GM18511 (cell line): Measurements from ENCODE around the gene UNC13B.

Experiments
- ATAC-seq: cut with Tn5 transposase; IDR thresholded peaks from one replicate; pipeline ENCODE4 v1.9.1; 2021; ENCODE audit warnings: mild to moderate bottlenecking, moderate library complexity; ENCODE audit not compliant: unreplicated experiment

UNC13B gene

DNA sequence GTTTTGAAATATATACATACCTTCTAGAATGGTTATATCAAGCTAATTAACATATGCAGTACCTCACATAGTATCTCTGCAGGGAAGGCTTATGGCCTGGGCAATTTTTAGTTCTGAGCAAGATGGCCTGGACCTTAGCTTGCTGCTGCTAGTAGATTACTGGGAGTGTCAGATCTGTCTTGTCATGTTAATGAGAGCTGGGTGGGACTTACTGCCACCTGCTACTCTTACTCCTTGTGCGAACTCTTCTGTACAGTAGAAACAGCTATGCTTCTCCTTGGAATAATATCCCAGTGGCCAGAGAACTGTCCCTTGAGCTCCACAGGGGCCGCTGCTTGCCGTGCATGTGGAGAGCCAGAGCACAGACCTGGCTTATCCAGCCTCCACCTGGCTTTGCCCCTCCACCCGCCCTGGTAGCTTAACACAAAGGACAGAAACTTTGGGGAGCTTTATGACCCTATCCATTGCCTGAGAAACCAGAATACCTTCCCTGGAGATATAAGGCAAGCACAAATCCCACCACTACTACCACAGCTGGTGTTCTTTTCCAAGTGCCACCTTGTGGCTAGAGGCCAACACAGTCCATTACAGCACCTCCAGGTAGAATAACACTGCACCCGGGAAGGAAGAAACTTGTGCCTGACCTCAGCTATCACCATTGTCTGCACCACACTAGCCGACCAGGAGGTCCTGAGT lies 253.7 kb downstream of the UNC13B start:
- no peak for ATAC-seq

DNA sequence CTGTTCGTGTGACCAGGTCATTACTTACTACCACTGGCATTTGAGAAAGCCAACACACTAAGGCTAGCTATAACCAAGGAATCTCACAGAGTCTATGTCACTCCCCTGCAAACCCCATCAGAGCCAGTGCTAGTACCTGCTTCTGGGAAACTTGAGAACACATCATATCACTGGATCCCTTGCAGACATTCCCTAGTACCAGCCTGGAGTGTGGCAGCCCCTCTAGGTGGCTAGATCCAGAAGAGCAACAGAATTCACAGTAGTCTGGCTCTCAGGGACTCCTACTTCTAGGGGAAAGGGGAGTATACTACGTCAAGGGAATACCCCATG lies 254.3 kb downstream of the UNC13B start:
- no peak for ATAC-seq

DNA sequence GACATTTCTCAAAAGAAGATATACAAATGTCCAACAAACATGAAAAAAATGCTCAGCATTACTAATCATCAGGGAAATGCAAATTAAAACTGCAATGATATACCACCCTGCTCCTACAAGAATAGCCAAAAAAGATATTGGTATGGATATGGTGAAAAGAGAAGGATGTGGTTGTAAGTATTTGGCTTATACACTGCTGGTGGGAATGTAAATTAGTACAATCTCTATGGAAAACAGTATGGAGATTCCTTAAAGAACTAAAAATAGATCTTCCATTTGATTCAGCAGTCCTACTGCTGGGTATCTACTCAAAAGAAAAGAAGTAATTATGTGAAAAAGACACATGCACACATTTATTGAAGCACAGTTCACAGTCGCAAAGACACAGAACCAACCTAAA lies 260.5 kb downstream of the UNC13B start:
- ATAC-seq = no peak

DNA sequence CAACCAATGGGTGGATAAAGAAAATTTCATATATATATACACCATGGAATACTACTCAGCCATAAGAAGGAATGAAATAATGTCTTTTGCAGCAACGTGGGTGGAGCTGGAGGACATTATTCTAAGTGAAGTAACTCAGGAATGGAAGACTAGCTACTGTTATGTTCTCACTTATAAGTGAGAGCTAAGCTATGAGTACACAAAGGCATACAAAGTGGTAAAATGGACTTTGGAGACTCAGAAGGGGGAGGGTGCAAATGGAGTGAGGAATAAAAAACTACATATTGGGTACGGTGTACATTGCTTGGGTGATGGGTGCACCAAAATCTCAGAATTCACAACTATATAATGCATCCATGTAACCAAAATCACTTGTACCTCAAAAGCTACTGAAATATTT lies 260.9 kb downstream of the UNC13B start:
- ATAC-seq = no peak

DNA sequence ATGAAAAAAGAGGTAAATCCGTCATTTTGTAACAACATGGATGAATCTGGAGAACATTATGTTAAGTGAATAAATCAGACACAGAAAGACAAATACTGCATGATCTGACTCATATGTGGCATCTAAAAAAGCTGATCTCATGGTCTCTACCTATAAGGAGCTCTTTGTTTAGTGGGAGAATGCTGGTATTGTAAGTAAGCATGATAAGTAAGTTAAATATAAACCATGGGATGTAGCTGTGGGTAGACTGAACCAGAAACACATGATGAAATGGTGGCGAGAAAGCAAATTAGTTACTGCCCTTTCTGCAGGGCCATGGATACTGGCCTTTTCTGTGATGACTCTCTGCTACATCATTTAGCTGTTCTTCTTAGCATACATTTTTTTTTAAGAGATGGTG lies 261.7 kb downstream of the UNC13B start:
- ATAC-seq = no peak

DNA sequence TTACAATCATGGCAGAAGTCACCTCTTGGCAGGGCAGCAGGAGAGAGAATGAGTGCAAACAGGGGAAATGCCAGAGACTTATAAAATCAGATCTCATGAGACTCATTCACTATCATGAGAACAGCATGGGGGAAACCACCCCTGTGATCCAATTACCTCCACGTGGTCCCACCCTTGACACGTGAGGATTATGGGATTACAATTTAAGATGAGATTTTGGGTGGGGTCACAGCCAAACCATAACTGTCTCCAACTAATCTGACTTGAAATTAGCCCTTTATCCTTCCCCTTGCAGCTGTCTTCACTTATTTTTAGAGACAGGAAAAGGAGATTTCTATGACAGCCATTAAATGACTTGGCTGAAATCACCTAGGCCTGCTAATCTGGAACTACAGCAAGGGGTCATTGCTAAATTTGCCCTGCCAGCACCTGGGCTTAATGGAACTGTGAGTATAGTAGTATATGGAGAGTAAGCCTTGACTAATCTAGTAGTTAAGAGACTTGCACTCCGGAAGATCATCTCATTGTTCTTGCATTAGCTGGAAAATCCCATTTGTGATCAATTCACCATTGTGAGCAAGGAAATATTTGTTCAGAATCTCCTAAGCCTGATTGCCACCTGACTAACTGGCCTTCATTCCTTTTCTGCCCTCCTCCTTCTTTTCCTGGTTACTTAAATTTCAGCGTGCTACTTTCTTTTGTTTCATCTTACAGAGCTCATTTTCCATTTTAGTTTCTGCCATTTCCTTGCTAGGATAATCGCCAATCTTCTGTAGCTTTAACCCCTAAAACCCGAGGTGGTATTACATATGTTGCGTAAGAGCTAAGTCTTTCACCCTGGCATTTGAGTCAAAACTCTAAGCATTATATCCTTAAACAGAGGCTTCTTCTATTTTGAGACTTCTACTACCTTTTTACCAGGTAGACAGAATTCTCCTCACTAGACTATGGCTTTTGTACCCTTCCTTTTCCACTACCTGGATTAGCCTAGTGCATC lies 262.8 kb downstream of the UNC13B start:
- ATAC-seq = no peak

DNA sequence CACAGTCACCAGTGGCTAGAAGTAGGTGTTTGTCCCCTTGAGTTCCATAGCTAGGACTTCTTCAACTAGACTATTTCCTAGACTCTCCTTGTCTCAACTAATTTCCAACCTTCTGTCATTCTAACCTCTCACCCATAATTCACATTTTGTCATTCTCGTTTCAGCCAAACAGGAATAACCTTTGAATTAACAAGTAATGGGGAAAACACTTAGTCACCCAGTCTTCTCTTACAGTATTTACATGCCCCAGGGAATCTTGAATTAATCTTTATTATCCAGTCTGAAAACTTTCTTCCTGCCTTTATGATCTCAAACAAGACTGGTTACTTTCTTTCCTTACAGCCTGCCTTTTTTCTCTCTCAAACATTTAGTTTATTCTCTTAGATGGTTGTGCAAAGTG lies 264.8 kb downstream of the UNC13B start:
- ATAC-seq = no peak

DNA sequence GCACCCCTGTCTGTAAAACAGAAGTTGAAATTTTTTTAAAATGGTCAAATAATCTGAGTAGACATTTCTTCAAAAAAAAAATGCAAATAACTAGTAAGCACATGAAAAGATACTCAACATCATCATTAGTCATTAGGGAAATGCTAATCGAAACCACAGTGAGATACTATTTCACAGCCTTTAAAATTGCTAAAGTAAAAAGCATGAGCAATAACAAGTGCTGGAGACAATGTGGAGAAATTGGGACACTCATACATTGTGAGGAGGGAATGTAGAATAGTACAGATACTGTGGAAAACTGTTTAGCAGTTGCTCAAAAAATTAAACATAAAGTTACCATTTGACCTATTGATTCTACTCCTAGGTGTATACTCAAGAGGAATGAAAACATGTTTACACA lies 269.7 kb downstream of the UNC13B start:
- ATAC-seq = no peak

DNA sequence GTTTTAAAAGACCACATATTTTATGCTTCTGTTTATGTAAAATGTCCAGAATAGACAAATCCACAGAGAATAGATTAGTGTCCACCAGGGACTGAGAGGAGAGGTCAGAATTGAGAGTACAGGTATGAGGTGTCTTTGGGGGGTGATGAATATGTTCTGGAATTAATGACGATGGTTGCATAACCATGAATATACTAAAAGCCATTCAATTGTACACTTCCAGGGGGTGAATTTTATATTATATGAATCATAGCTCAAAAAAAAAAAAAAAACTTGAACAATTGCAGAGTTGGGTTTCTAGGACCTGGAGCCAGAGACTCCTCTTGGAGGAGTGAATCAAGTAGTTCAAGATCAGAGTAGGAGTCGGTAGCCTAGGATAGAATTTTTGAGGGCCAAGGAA lies 270.3 kb downstream of the UNC13B start:
- no peak for ATAC-seq

DNA sequence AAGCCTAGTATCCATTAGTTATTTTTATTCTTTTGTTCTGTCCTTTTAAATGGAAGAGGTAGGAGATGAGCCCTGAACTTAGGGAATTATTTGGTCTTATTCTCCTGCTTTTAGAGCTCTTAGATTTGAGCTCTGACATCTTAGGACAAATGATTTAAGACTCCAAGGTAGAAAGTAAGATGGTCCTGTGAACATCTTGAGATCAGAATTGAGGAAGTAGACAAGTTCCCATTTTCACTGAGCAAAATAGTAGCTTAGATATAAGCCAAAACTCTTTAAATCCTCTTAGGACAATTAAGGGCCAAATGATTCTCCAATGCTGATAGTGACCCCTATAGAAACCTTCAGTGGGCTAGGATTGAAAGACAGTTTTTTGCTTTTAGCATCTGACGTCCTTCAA lies 275.1 kb downstream of the UNC13B start:
- ATAC-seq = no peak

DNA sequence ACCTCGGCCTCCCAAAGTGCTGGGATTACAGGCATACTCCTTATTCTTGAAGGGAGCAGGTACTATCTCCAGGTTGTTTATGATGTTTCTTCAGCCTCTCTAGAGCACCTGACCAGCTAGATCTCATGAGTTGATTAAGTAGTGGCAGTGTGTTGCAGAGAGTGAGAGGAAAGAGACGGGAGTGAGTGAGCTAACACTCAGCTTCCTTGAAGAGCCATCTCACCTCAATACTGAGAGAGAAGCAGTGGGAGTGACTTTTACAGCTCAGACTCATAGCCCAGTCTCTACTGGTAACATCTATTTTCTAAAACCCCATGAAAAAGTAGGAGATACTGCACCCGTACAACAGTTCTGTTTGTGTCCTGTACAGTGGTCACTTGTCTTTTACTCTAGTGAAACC lies 284.2 kb downstream of the UNC13B start:
- no peak for ATAC-seq

DNA sequence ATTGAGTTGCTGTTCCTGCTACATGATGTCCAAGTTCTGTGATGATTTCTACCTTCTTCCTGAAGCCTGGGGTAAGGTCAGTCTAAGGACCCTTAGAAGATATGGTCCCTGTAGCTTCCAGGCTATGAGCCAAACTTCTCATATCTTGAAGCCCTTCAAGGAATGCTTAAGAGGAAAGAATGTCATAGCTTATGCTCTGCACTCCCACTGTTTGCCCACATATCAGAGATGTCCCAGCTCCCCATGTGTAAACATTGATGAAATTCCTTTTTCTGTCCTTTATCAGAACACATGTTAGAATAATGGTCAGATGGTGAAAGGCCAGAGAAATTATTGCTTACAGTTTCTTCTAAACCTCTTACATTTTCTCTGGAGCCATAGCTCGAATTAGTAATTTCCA lies 286.7 kb downstream of the UNC13B start:
- no peak for ATAC-seq

DNA sequence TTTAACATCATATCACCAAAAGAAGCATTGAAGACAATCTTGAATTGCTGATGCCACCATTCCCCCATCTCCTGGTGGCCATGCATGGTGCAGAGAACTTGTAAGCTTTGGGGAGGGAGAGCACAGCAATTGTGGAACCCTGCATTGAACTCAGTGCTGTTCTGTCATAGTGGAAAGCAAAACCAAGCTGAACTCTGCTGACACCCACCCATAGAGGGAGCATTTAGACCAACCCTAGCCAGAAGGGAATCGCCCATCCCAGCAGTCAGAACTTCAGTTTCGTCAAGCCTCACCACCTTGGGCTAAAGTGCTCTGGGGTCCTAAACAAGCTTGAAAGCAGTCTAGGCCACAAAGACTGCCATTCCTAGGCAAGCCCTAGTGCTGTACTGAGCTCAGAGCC lies 290.7 kb downstream of the UNC13B start:
- no peak for ATAC-seq

DNA sequence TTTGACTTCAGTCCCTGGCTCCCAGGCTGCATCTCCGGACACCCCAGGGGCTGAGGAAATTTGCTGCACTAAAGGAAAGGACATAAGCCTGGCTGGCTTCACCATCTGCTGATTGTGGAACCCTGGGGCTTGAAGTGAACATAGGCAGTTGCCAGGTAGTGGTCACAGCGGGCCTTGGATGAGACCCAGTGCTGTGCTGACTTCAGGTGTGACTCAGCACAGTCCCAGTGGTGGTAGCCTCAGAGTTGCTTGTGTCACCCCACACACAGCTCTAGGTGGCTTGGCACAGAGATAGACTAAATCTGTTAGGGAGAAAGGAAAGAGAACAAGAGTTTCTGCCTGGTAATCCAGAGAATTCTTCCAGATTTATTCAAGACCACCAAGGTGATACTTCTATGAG lies 292.0 kb downstream of the UNC13B start:
- no peak for ATAC-seq
